K562 (cell line): ENCODE data around the gene GPX1. TPM values are rescaled to one million over a fixed set of nuclear protein-coding genes. Genes with fewer than 3 reads are reported as not detected.
A peak's percentile ranks its signal among the peaks of the same experiment; 100 is the strongest.

Source experiments
- ARID1B ChIP-seq: fragments of 450-650 bp; IDR thresholded peaks from 2 replicates; pipeline ENCODE4 v1.6.1; 2016; ENCODE audit warnings: antibody characterized with exemption, mild to moderate bottlenecking, inconsistent platforms
- BCLAF1 ChIP-seq, 2 experiments: fragments of 450-650 bp in 1 of 2; IDR thresholded peaks; 2 replicates each; pipeline ENCODE4 v1.6.1; 2011 to 2017; ENCODE audit warnings: low read depth in 2 of 2, antibody characterized with exemption in 1 of 2, borderline replicate concordance in 1 of 2, low read length in 1 of 2, mild to moderate bottlenecking in 1 of 2, mixed read lengths in 1 of 2; ENCODE audit not compliant: control insufficient read depth in 1 of 2
- EGR1 ChIP-seq: fragments of 450-650 bp; conservative IDR thresholded peaks from 2 replicates; pipeline ENCODE4 v1.6.1; 2017; ENCODE audit warnings: mild to moderate bottlenecking
- ELF4 ChIP-seq: fragments of 450-650 bp; formaldehyde crosslinking; IDR thresholded peaks from 2 replicates; pipeline ENCODE4 v1.4.0; 2022; ENCODE audit warnings: missing genetic modification characterization
- FIP1L1 ChIP-seq: fragments of 200-400 bp; formaldehyde crosslinking; IDR thresholded peaks from 2 replicates; pipeline ENCODE4 v1.6.1; 2018; ENCODE audit warnings: mild to moderate bottlenecking, low read depth, low read length; ENCODE audit not compliant: poor library complexity, severe bottlenecking
- FOXP1 ChIP-seq: sonication (generic); formaldehyde crosslinking; IDR thresholded peaks from 2 replicates; pipeline ENCODE4 v1.8.0; 2022; ENCODE audit warnings: mild to moderate bottlenecking, missing genetic modification reagents
- GATA2 ChIP-seq: sonication (generic); formaldehyde crosslinking; IDR thresholded peaks from 2 replicates; pipeline ENCODE4 v1.4.0; 2020; ENCODE audit warnings: mild to moderate bottlenecking, missing genetic modification reagents
- HCFC1 ChIP-seq: IDR thresholded peaks from 2 replicates; pipeline ENCODE4 v1.6.1; 2012; ENCODE audit warnings: low read depth, low read length, improper control_type of control experiment
- HDAC2 ChIP-seq: fragments of 450-650 bp; IDR thresholded peaks from 2 replicates; pipeline ENCODE4 v1.6.1; 2016; ENCODE audit warnings: mild to moderate bottlenecking
- HMGN3 ChIP-seq: IDR thresholded peaks from 2 replicates; pipeline ENCODE4 v1.6.1; 2011; ENCODE audit warnings: borderline replicate concordance, low read depth, mild to moderate bottlenecking, mixed read lengths, low read length; ENCODE audit not compliant: insufficient read length; ENCODE audit errors: extremely low read depth
- MTA3 ChIP-seq: fragments of 450-650 bp; formaldehyde crosslinking; IDR thresholded peaks from 2 replicates; pipeline ENCODE4 v1.6.1; 2017; ENCODE audit warnings: mild to moderate bottlenecking, borderline replicate concordance
- PTBP1 ChIP-seq: fragments of 200-400 bp; formaldehyde crosslinking; IDR thresholded peaks from 2 replicates; pipeline ENCODE4 v1.6.1; 2017; ENCODE audit warnings: low read depth, low read length
- SFPQ ChIP-seq: fragments of 200-400 bp; formaldehyde crosslinking; IDR thresholded peaks from 2 replicates; pipeline ENCODE4 v1.6.1; 2017; ENCODE audit warnings: mild to moderate bottlenecking, low read depth, low read length, moderate library complexity
- SNIP1 ChIP-seq: fragments of 450-650 bp; IDR thresholded peaks from 2 replicates; pipeline ENCODE4 v1.7.1; 2017; ENCODE audit warnings: low read depth, mild to moderate bottlenecking
- STAT5B ChIP-seq: fragments of 250-450 bp; sonication (Bioruptor Pico); IDR thresholded peaks from 2 replicates; pipeline ENCODE4 v1.8.0; 2021; ENCODE audit warnings: mild to moderate bottlenecking, inconsistent platforms
- TRIM24 ChIP-seq, 2 experiments: fragments of 450-650 bp; IDR thresholded peaks; 2 replicates each; pipeline ENCODE4 v1.6.1; 2016
- ZBTB2 ChIP-seq: fragments of 450-650 bp; IDR thresholded peaks from 2 replicates; pipeline ENCODE4 v1.6.1; 2016; ENCODE audit warnings: antibody characterized with exemption
- polyA plus RNA-seq, 8 experiments: library from polyadenylated mRNA; depleted of rRNA in 4 of 8; stranded (reverse) in 5 of 8; unstranded in 3 of 8; fragments of >200 nt; fragmentation: Nextera tagmentation in 2 of 8; fragmentation: Illumina TruSeq in 1 of 8; extraction: Ambion mirVana in 2 of 8; extraction: Trizol in 1 of 8; gene quantifications; 2 replicates each; pipeline versions ENCODE4 v1.2.1 to v1.2.3, GENCODE V29; 2011 to 2014; ENCODE audit warnings: inconsistent platforms in 1 of 8, missing spikeins in 1 of 8
- total RNA-seq, 7 experiments: library from RNA; depleted of rRNA in 6 of 7; stranded (reverse); fragments of >200 nt in 6 of 7; fragmentation: Illumina TruSeq in 2 of 7; extraction: Trizol in 2 of 7; gene quantifications; 2 replicates each; pipeline versions ENCODE4 v1.2.1 to v1.2.3, GENCODE V29; 2011 to 2021; ENCODE audit warnings: low replicate concordance in 1 of 7

Gene GPX1
- total and polyA plus RNA-seq, 9 of the 15 experiments (the other 6 are each of a cell fraction or from before 2014, with no cell fraction given) = 0.08 to 1.3 (median 0.21) TPM; not detected in 5

- no peak for TF ChIP-seq SFPQ
- TF ChIP-seq FOXP1 (CRISPR knock-in tag) = peak; percentile 29; the same call in 1 of the 2 replicates
- no peak for TF ChIP-seq STAT5B (CRISPR knock-in tag)
- peak; percentile 19; the same call in 1 of the 2 replicates for TF ChIP-seq ARID1B
- TF ChIP-seq SNIP1 = no peak
- no peak for TF ChIP-seq ELF4 (CRISPR knock-in tag)
- TF ChIP-seq BCLAF1 (IDR thresholded peaks at IDR 0.05; ENCODE audit: borderline replicate concordance in 1 of 2, control insufficient read depth in 1 of 2, low read depth in 2 of 2, low read length in 1 of 2) = peak in 1 of 2 experiments; percentile 68; a peak in 1 of 4 replicates
- peak; percentile 74 for TF ChIP-seq ZBTB2
- no peak for TF ChIP-seq GATA2 (CRISPR knock-in tag)
- no peak for TF ChIP-seq PTBP1
- peak; percentile 53; the same call in 1 of the 2 replicates for TF ChIP-seq HDAC2
- peak; percentile 50 for TF ChIP-seq FIP1L1
- peak; percentile 52 for TF ChIP-seq HCFC1
- TF ChIP-seq MTA3 = peak; percentile 74
- TF ChIP-seq EGR1 = peak; percentile 89
- peak in 1 of 2 experiments; percentile 6; a peak in 1 of 4 replicates for TF ChIP-seq TRIM24 (IDR thresholded peaks at IDR 0.05)
- peak; percentile 69 for TF ChIP-seq HMGN3
Observed at GRCh38 chr3:49339941-49340800, 18.0 kb downstream of the GPX1 start, which contains the start of gene USP4 (continued).
